ENCODE data around the gene PHF13.
"Not testable (repeated sequence)": the region's sequence is repeated elsewhere in the genome, so short reads cannot be mapped to it uniquely, and the experiment has no call there.

Gene PHF13

GRCh38 chr1:6587261-6588005 lies 26.1 kb upstream of the PHF13 start:
- DNase-seq = no peak

GRCh38 chr1:6588128-6588892 lies 25.2 kb upstream of the PHF13 start:
- DNase-seq = no peak

- DNase-seq = no peak
These were observed 24.5 kb upstream of the PHF13 start for GRCh38 chr1:6588893-6589520.

GRCh38 chr1:6590046-6590445 lies 23.5 kb upstream of the PHF13 start:
- DNase-seq = no peak

GRCh38 chr1:6591222-6591621 lies 22.3 kb upstream of the PHF13 start:
- DNase-seq = no peak

- DNase-seq = no peak
These were observed 21.9 kb upstream of the PHF13 start for GRCh38 chr1:6591644-6592043.

GRCh38 chr1:6592441-6592840 lies 21.1 kb upstream of the PHF13 start:
- DNase-seq = no peak

- DNase-seq = no peak
These were observed 20.5 kb upstream of the PHF13 start for GRCh38 chr1:6592865-6593593.

- no peak for DNase-seq
These were observed 19.7 kb upstream of the PHF13 start for GRCh38 chr1:6593810-6594209.

GRCh38 chr1:6594977-6595740 lies 18.4 kb upstream of the PHF13 start:
- DNase-seq = no peak

- DNase-seq = no peak
These were observed 17.2 kb upstream of the PHF13 start for GRCh38 chr1:6596351-6596750.

- DNase-seq = no peak
These were observed 16.4 kb upstream of the PHF13 start for GRCh38 chr1:6596886-6597776.

- DNase-seq = no peak
These were observed 15.8 kb upstream of the PHF13 start for GRCh38 chr1:6597777-6598131.

- peak; percentile 55 for DNase-seq
These were observed 14.2 kb upstream of the PHF13 start for GRCh38 chr1:6599141-6599975.

GRCh38 chr1:6599991-6600390 lies 13.5 kb upstream of the PHF13 start:
- not testable (repeated sequence) for DNase-seq

GRCh38 chr1:6600410-6601048 lies 13.0 kb upstream of the PHF13 start:
- no peak for DNase-seq

GRCh38 chr1:6601049-6601922 lies 12.2 kb upstream of the PHF13 start:
- peak; percentile 83 for DNase-seq

GRCh38 chr1:6601923-6602668 lies 11.4 kb upstream of the PHF13 start:
- DNase-seq = no peak
